HG02884 (cell line): ENCODE data around the gene FBXL4.

ENCODE experiments used
- ATAC-seq: cut with Tn5 transposase; IDR thresholded peaks from one replicate; pipeline ENCODE4 v1.9.1; 2021; ENCODE audit warnings: mild to moderate bottlenecking, moderate library complexity; ENCODE audit not compliant: unreplicated experiment

Gene FBXL4

GRCh38 chr6:98887650-98888049 is 60.1 kb downstream of the FBXL4 start:
- no peak for ATAC-seq

GRCh38 chr6:98885330-98885729 is 62.4 kb downstream of the FBXL4 start:
- no peak for ATAC-seq

GRCh38 chr6:98880486-98880885 is 67.3 kb downstream of the FBXL4 start:
- ATAC-seq, result peak; percentile 76

GRCh38 chr6:98877250-98877649 is 70.5 kb downstream of the FBXL4 start:
- no peak for ATAC-seq

GRCh38 chr6:98875375-98875774 is 72.4 kb downstream of the FBXL4 start:
- no peak for ATAC-seq

- ATAC-seq, result no peak
Measured at GRCh38 chr6:98871821-98872220, 75.9 kb downstream of the FBXL4 start.

GRCh38 chr6:98871057-98871456 is 76.7 kb downstream of the FBXL4 start:
- ATAC-seq, result no peak

GRCh38 chr6:98864497-98864896 is 83.2 kb downstream of the FBXL4 start:
- no peak for ATAC-seq

- no peak for ATAC-seq
Measured at GRCh38 chr6:98848539-98849242, 99.1 kb downstream of the FBXL4 start.

GRCh38 chr6:98847779-98848538 is 99.8 kb downstream of the FBXL4 start:
- ATAC-seq, result no peak

- ATAC-seq, result no peak
Measured at GRCh38 chr6:98847416-98847778, 100.3 kb downstream of the FBXL4 start.

- no peak for ATAC-seq
Measured at GRCh38 chr6:98846021-98846380, 101.7 kb downstream of the FBXL4 start.

GRCh38 chr6:98845211-98846020 is 102.3 kb downstream of the FBXL4 start:
- peak; percentile 69 for ATAC-seq

GRCh38 chr6:98844244-98845210 is 103.2 kb downstream of the FBXL4 start:
- no peak for ATAC-seq

- ATAC-seq, result no peak
Measured at GRCh38 chr6:98843271-98844243, 104.2 kb downstream of the FBXL4 start.

GRCh38 chr6:98842342-98843180 is 105.2 kb downstream of the FBXL4 start:
- no peak for ATAC-seq

- ATAC-seq, result no peak
Measured at GRCh38 chr6:98841621-98842341, 106.0 kb downstream of the FBXL4 start.

- no peak for ATAC-seq
Measured at GRCh38 chr6:98840996-98841513, 106.7 kb downstream of the FBXL4 start.
